Middle frontal gyrus (tissue), 1 donor: ENCODE results near the gene TMEM72.

Experiments used
- DNase-seq: peaks from one replicate; pipeline ENCODE4 v3.0.0-alpha.2; 2015; ENCODE audit warnings: low spot score; ENCODE audit errors: extremely low spot score

The TMEM72 gene

DNA sequence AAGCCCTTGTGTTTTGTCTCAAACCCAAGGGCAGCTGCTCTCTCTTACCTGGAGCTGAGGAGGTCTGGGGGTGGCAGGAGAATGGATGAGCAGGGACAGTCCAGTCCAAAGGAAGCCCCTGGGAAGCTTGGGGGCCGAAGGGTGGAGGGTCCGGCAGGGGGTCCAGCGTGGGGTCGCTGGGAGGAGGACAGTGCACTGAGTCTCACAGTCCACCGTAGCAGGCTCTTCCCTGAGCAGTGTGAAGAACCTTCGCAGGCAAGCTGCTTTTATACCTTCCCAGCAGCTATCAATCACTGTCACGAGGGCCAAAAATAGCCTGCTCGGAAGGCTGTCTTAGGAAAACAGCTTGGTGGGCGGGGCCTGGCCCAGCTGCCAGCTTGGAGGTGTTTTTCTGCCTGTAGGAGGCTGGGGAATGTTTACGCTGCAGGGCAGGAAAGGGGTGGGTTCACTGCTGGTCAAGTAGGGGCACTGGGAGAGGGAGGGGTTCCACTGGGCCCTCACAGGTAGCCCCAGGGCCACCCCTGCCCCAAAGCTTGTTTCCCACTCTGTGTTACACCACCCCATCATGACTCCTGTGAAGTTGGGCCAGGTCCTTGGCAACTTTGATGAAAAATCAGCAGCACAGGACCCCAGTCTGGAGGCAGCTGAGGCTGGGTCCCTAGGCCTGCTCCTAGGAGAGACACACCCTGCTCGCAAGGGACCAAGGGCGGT is 67.6 kb downstream of the TMEM72 start, which contains the start of gene DEPP1:
DEPP1 (minus strand) TSS at position 240 of the 711 bp plus-strand sequence. CDS start 779 bp downstream, outside the sequence.
- no peak for DNase-seq

DNA sequence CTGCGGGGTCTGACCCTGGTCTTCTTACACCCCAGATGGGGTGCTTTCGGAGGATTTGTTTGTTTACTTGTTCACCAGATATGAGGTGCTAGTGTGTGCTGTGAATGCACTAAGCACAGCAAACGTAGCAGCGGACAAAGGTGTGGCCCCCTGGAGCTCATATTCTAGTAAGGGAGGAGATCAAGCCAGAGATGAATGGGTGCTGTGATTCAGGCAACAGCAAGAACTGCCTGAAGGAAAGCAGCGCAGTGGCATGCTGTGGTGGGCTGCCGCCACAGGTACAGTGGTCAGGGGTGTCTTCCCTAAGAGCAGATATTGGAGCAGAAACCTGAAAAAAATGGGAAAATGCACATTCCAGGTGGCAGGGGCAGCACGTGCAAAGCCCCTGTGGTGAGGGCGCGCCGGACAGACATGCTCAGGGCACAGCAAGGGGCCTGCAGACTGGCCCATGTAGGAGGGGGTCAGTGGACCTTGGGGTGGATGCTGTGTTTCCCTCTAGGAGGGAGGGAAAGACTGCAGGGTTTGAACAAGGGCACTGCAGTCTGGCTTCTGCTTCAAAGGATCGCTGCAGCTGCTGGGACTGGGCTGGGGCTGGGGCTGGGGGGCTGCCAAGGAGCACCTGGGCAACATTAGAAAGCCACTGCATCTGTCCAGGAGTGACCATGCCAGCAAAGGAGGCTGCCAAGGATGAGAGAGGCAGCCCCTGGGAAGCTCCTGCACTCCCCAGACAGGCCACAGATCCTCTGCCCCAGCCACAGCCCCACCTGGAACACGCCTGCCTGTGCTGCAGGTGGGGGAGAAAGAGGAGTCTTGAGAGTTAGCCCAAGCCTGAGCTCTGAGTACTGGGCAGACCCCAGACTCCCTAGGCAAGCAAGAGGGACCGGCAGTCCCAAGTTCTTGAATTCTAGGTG is 68.4 kb downstream of the TMEM72 start:
- DNase-seq = no peak

DNA sequence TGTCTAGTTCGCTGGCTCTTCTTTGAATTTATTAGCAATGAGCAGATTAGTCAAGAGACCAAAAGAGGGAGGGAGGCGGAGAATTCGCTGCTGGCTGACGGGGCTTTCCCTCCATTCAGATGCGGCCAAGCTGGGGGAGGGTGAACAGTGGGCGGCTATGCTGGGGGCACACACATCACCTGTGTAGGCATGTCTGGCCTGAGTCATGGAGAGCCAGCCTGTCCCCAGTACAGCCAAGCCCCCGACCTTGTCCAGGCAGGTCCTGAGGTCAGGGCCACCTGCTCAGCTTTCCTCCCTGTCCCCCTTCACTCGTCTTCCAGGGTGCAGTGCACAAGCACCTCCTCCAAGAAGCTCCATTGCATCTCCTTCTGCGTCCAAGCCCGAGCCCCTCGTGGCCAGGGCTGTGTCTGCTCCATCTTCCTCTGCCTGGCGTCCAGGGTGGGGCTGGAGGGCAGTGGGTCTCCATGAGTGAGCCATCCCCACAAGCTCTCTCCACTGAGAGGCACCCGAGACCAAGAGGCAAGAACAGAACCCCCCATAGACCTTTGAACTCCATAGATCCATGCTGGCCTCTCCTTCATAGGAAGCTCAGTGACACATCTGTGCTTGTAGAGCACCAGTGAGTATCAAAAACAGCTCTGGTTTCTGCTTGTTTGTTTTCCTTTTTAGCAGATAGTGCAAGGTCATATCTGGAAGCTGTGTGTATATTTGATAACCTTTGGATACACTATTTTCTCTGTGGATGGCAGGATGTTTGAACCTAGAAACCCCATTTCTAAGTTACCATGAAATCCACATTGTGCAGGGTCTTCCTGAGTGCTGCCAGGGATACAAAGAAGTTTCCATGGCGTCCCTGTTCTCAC is 69.4 kb downstream of the TMEM72 start:
- DNase-seq = no peak

DNA sequence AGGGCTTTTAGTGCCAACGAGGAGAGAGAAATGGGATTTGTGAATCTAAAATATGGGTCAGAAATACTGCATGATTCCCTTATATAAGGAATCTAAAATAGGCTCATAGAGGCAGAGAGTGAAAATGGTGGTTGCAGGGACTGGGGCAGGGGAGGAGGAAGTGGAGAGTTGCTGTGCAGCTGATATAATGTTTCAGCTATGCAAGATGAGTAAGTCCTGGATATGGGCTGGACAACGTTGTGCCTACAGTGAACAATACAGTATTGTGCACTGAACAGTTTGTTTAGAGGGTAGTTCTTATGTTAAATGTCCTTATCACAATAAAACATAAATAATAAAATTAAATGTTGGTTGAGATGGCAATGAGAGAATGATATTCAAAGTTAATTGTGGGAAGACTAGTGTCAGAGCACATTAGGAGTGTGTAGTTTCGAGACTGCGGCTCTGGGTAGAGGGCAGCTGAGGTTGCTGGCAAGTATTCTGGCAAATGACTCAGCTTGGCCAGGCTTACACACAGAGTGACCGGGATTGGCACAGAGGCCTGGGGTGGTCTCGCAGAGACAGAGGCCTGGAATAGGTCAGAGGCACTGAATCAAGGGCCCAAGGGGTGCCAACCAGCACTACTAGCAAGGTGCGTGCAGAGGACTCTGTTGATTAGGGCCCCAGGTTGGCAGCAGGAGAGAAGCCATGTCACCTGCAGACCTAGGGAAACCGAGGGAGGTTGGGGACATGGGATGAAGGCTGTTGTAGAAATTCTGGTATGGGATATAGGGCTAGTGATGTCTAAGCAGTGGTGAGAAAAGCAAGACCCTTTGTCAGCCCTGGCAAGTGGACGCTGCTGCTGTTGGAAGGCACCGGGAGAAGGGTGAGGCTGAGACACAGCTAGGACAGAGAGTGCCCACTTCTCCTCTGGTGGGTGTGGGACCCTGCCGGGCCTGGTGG is 70.3 kb downstream of the TMEM72 start:
- no peak for DNase-seq

DNA sequence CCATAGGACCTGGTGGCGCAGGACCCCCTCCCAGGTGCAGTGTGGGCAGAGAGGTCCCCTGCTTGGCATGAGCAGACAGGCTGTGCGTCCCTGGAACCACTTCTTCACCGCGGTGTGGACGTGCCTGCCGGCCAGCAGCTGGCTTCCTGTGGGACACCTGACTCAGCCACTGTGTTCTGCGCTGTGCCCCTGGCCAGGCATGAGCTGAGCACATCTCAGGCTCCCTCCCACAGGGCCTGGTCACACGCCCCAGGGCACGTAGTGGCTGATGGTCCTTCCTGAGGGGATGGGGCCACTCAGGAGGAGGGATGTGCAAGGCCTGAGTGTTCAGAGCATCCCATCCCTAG is 71.0 kb downstream of the TMEM72 start:
- no peak for DNase-seq

DNA sequence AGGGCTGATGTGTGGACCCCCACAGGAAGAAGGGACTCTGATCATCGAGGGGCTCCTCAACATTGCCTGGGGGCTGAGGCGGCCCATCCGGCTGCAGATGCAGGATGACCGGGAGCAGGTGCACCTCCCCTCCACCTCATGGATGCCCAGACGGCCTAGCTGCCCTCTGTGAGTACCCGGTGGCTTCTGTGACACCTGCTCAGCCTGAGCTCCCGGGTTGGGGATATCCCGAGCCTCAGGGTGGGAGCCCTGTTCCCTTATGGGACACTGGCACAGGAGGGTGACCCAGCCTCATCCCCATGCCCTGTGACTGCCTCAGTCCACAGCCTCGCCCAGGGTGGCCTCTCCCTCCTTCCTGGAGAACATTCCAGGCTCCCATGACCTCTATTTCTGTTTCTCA is 71.4 kb downstream of the TMEM72 start:
- DNase-seq = no peak

DNA sequence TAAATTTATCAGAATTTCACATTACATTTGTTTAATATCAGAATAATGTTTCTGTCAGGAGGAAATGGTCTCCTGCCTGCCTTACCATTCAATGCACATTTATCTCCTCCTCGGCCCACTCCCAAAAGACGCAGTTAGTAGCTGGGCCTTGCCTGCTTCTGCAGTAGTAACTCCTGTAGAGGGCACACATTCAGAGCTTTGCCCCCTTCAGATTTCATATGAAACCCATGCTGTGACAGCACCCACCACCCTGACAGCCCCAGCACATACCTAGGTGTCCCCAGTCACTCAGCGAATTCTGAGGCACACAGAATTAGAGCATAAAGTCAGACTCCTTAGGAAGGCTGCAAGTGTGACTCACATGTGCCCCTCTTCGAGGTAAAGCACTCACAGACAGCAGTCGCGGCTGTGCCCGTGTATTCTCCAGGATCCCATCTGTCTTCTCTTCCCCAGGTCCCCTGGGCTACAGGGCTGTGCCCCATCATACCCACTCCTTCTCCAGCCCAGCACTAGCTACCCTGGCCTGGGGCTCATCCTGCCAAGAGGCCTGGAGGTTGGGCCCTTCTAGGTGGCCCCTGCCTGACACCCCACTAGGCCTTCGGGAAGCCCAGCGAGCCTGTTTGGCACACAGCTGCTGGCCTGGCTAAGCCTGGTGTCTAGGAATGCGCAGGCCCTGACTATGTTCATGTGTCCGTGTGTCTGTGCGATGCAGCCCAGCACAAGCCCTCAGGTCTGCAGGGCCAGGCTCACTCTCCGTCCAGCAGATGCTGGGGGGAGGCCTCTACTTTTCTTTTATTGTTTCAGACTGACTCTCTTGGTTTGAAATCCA is 72.1 kb downstream of the TMEM72 start:
- no peak for DNase-seq

DNA sequence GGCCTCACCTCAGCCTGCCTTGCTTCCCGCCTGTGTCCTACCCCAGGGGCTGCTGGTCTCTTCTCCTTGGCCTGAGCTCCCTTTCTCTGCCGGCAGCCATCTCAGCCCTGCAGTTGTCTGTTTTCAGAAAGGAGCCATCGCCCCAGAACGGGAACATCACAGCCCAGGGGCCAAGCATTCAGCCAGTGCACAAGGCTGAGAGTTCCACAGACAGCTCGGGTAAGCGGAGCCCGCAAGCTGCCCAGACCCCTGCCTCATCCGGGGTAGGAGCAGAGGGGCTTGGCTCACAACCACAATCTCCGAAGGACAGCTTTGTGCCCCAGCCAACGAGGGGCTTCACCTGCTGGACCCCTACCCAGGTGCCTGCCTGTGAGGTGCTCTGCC is 72.8 kb downstream of the TMEM72 start:
- DNase-seq = no peak

DNA sequence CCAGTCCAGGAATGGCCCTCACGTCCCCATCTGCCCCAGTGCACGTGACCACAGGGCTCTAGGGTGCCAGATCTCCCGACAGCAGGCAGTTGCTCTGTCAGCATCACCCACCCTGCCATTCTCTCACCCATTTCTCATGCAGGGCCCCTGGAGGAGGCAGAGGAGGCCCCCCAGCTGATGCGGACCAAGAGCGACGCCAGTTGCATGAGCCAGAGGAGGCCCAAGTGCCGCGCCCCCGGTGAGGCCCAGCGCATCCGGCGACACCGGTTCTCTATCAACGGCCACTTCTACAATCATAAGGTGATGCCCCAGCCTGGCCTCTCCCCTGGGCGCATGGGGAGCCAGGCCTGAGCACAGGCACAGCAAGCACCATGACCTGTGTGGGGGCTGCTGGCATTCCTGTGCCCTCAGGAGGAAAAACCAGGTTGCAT is 73.5 kb downstream of the TMEM72 start:
- DNase-seq = no peak

DNA sequence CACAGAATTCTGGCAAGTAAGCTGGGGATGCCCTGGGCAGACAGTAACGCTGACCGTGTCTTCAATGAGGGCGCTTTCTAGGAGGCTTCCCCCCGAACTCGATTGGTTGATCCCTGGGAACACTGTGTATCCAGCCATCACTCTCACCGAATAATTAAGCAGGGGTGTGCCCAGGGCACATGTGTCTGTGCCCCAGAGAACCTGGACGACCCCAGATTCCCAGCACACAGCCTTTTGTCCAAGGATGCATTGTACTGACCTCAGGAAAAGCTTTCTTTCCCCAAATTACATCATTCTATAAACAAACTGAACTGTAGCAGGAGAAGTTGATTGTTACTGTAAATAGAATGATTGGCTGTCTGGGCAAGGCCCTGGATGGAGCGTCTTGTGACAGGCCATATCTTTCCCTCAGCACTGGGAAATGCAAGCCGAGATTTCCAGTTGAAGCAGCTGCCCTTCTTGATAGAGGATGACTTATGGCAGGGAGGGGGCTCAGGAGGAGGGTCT is 74.1 kb downstream of the TMEM72 start:
- DNase-seq = no peak

DNA sequence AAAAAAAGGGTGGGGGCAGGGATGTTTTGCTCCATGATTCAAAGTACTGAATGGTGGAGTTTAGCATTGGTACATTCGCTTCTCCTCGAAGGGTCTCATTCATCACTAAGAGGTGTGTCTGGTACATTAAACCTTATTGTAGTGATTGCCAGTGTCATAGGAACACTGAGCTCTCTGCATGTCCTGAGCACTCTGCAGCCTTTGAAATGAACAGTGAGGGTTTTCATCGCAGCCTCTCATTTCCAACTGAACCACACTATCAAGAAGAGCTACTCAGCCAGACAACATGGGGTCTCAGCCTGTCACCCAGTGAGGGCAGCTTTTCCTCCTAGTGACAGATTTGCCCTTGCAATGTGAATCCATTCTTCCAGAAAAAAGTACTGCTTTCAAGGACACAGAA is 75.0 kb downstream of the TMEM72 start:
- DNase-seq = no peak
